Ureter (tissue), 1 donor: Measurements from ENCODE around the gene APCDD1L. TPM values are rescaled to one million over a fixed set of nuclear protein-coding genes. Genes with fewer than 3 reads are reported as not detected.
"Not testable (repeated sequence)": the region's sequence is repeated elsewhere in the genome, so short reads cannot be mapped to it uniquely, and the experiment has no call there.

Experiments used
- DNase-seq: peaks from one replicate; pipeline ENCODE4 v3.0.0-alpha.2; 2020; ENCODE audit warnings: low spot score
- total RNA-seq: library from RNA; stranded (reverse); gene quantifications from one replicate; pipeline ENCODE4 v1.2.4, GENCODE V29; 2023
- donor health status: DM: yes; HTN: yes; CAD: no.

Gene APCDD1L
- total RNA-seq, 1 donor from 2014 or later = 2.3 TPM

DNA sequence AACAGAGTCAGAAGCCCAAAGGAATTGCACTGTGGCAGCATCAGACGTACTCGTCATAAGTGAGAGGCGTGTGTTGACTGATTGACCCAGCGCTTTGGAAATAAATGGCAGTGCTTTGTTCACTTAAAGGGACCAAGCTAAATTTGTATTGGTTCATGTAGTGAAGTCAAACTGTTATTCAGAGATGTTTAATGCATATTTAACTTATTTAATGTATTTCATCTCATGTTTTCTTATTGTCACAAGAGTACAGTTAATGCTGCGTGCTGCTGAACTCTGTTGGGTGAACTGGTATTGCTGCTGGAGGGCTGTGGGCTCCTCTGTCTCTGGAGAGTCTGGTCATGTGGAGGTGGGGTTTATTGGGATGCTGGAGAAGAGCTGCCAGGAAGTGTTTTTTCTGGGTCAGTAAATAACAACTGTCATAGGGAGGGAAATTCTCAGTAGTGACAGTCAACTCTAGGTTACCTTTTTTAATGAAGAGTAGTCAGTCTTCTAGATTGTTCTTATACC is 70.4 kb downstream of the APCDD1L start:
- no peak for DNase-seq

- no peak for DNase-seq
Measured at GRCh38 chr20:58441723-58442122, 73.5 kb downstream of the APCDD1L start.

DNA sequence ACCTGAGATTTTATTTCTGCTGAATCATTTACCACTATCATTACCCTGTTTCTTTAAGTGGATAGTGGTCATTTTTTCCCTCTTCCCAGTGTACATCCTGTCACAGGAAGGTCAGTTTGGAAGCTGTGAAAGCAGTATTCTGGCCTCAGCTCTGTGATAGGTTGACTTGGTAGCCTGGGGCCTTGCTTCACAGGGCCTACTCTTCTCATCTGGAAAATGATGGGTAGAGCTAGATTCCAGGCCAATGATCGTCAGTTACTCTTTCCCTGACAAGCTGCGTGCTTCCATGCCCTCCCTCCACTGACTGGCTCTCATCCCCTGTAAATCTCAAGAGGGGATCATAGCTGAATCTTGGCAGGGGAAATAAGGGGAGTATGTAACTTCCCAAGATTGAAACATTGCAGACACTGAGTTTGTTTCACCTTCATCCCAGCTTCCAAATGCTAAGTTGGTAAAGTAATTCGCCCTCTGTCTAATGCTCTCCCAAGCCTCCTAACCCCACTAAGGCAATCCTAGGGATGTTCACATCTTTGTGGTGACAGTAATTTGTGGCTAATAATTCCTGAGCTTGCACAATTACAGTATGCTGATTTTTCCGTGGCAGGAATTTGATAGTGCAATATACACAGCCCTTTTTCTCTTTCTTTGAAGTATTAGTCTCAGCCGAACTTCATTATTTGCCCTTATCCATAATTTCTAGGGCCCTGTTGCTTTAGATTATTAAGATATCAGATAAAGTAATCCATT is 75.0 kb downstream of the APCDD1L start:
- no peak for DNase-seq

- no peak for DNase-seq
Measured at GRCh38 chr20:58438970-58439808, 76.0 kb downstream of the APCDD1L start.

DNA sequence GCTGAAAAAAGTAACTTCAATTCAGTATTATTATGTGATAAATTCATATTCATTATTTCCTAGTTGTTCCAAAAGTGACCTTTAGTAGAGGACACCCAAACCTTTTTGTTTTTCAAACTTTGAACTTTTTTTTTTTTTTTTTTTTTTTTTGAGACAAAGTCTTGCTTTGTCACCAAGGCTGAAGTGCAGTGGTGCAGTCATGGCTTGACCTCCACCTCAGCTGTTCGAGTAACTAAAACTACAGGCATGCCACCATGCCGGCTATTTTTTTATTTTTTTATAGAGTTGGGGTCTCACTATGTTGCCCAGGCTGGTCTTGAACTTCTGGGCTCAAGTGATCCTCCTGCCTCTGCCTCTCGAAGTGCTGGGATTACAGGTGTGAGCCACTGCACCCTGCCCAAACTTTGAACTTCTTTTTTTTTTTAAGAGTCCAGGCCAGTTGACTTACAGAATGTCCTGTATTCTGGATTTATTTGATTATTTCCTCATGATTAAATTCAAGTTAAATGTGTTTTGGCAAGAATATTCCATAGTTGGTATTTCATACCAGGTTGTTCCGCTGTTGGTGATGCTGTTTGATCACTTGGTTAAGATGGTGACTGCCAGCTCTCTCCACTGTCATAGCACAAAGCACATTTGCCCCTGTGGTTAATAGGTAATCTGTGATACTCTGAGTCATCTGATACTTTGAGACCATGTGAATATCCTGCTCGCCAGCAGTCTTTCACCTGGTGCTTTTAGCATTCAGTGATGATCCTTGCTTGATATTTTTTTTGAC is 78.1 kb downstream of the APCDD1L start:
- DNase-seq = no peak

GRCh38 chr20:58435237-58435636 is 80.0 kb downstream of the APCDD1L start:
- no peak for DNase-seq

GRCh38 chr20:58434326-58434725 is 80.9 kb downstream of the APCDD1L start:
- DNase-seq = no peak

DNA sequence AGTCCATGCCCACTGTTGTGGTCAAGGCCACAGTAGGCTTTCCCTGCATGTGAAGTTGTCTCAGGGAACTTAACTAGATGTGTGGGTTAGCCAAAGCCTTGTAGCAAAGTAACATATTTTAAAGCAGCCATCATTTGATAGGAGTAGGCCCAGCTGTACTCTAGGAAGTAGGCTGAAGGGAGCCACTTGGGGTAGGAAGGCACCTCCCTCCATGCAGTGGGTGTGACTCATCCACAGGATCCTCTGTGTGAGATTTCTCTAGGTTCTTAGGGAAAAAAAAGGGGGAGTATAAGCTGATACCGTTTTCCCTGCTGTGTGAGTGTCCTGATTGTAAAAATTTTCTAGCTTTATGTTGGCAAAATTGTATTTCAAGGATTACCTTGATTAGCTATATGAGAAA is 81.4 kb downstream of the APCDD1L start:
- DNase-seq = no peak

GRCh38 chr20:58433029-58433647 is 82.1 kb downstream of the APCDD1L start:
- DNase-seq = no peak

DNA sequence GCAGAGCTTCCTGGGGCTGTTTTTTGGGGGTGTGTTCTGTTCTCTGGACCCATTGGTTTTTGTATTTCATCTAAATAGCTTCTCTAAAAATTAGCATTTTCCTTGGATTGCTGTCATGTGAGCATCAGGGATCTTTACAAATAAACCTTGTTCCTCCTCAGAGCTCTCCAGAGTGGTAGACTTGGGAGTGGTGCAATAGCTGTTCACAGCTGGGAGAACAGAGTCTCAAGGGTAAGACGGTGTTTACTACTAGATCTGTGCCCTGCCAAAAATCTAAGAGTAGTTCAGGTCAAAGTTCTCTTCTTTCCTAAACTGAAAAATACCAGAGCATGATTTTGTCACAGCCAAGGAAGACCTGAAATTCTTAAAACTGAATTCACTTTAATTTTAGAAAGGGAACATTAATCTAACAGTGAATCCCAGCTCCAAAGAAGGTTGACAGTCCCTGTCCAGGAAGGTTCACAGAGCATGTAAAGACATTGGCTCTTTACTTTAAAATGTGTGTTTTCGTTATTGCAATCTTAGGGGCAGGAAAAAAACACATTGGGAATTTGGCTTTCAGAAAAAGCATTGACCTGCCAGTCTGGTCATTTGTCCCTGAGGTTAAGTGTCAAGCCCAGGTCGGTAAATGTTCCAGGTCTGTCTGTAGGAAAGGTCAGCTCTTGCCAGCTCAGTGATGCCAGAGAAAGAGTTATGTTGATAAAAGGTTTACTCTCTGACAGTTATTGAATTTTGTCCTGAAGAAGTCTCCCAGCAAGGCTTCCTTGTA is 82.8 kb downstream of the APCDD1L start:
- no peak for DNase-seq

- no peak for DNase-seq
Measured at GRCh38 chr20:58431134-58431533, 84.1 kb downstream of the APCDD1L start.

DNA sequence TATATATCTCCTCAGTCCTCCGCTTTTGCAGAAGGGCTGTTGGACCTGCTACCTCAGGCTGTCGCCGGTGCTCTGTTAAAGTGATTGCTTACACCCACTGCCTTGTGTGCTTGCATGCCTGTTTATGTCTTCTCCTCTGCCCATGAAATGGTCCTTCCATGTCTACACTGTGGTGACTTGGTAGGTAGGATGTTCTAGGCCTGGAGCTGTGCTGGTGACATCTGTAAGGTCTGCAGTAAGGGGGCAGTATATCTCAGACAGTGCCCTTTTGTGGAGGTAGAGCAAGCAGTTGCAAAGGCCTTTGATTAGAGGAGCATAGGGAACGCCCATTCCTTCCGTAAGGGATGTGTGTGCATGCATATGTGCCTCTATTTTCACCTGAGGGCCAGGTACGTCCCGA is 85.9 kb downstream of the APCDD1L start:
- DNase-seq = no peak

DNA sequence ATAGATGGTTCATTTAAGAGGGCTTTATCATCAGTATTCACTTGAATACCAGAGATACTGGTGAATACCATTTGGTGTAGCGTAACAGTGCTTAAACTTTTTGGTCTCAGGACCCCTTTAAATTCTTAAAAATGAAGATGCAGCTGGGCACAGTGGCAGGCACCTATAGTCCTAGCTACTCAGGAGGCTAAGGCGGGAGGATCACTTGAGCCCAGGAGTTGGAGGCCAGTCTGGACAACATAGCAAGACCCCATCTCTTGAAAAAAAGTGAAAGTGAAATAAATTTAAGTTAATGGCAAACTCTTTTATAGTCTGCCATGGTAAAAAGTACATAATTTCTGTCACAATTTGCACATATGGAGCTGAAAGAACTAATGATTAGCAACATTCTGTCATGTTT is 86.8 kb downstream of the APCDD1L start:
- no peak for DNase-seq

GRCh38 chr20:58427571-58427970 is 87.6 kb downstream of the APCDD1L start:
- DNase-seq = not testable (repeated sequence)

DNA sequence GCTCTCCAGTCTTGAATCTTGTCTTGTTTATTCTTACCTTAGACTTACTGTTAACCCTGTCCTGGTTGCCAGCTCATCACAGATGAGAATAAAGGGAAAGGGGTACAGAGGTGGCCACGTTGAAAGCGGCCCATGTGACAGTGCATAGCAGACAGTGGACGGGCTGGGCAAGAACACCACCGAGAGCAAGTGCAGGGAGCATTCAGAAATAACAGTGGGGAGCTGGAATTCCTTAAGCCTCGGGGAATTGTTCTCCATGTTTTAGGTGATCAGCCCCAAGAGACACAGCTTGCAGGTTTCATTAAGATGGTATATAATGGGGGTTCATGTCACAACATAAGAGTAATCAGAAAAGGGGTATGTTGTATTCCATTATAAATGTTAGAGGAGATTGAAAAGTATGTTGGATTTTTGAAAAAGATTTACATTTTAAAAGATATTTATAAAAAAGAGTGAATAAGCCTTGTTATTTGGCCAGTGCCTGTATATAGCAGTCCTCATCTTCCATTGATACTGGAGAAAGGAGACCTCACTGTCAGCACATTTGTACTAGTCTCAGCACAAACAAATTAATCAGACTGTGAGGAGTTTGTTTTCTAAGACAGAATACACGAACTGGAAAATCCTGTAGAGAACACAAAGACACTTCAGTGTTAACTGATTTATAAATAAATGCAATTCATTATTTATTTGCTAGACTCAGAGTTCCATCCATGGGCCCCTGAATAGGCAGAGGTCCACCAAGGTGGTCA is 90.8 kb downstream of the APCDD1L start:
- DNase-seq = no peak

GRCh38 chr20:58421497-58421850 is 93.7 kb downstream of the APCDD1L start:
- DNase-seq = no peak

DNA sequence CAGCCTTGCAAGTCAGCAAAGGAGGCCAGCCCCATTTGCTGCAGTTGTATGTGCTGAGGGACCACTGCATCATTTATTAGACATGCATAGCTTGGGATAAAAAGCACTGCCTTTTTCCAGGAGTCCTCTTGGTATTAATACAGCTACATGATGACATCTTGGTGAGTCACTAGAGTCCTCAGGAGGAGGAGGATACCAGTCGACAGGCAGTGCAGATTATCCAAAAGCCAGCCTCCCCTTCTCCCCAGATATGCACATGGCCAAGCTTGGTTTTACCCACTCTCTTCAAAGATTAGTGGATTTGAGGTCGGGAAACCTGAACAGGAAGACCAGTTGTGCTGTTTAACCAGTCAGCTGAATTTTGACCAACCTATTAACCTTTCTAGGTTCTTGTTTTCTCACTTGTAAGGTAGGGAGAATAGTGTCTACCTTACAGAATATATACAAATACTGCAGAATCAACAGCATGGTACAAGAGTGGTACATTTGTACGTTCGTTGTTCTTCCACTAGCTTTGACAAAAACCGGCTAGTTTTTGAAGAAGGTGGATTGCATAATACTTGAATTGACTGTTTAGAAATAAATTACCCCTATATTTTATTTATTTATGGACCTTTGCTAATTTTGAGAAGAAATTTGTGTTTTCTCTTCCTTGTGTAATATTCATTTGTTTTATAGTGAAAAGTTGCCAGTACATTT is 94.3 kb downstream of the APCDD1L start:
- no peak for DNase-seq

DNA sequence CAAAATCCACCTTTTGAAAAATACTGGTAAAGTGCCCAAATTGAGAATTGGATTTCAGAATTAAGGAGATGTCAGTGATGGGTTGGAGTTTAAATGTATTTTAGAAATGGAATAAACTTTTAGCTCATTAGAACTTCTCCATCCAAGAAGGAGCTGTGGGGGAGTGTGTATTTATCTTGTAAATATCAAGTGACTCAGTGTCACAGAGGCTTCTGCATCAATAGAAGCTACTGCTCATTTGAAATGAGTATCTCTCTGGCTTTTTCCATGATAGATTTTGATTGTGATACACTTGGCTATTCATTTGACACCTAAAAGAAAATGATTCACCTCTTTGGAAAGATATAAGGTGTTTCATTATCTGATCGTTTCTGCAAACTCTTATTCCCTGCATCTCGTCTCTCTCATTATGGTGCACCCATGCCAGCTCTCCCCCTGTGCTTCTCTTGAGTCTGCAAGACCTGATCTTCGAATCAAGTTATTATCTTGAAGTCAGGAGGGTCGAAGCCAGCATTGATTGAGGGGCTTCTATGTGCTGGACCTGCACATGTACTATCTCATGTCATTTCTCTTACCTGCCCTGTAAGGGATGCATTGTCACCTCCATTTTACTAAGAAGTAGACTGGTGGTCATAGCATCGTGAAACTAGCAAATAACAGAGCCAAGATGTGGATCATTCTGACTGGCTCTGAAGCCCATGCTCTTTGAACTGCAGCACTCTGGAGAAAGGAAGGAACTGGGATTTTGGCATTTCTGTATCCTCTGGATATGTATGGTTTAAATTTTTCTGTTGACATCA is 96.0 kb downstream of the APCDD1L start:
- no peak for DNase-seq

GRCh38 chr20:58417438-58417837 is 97.8 kb downstream of the APCDD1L start:
- DNase-seq = no peak
